HG03378 (cell line): Measurements from ENCODE around the gene GUCA2A.

ENCODE experiments used
- ATAC-seq: cut with Tn5 transposase; IDR thresholded peaks from one replicate; pipeline ENCODE4 v1.9.1; 2021; ENCODE audit warnings: mild to moderate bottlenecking, moderate library complexity; ENCODE audit not compliant: unreplicated experiment

The GUCA2A gene

GRCh38 chr1:42177541-42177981 lies 13.0 kb upstream of the GUCA2A start:
- ATAC-seq, result no peak

- ATAC-seq, result no peak
Observed at GRCh38 chr1:42176902-42177519, 12.5 kb upstream of the GUCA2A start.

DNA sequence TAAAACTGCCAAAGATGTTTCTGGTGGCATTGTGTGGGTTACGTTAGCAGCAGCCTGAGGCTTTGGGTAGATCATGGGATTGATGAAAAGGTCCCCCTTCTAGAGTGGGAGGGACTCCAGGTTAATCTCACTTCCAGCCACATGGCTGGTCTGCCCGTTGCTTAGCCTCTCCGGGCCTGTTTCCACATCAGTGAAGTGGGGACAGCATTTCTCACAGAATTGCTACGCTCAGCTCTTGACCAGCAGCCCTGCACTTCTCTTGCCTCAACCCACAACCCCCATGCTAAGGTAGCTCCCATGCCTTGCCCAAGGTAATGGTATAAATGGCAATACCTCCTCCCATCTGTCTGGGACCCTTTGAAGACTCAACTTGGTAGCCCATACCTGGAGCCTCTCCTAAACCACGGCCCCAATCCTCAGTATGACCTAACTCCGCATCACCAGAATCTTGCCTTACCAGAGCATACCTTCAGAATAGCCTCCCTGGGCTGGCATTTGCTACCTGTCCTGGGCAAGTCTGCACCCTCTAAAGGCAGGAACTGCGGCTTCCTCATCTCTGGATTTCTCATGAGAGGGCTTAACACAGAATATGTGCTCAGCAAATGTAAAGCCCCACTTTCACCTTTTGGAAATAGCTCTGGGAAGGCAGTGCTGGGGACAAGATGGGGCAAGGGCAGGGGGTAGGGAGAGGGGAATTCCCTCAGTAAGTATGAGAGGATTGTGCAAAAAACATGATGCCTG lies 10.9 kb upstream of the GUCA2A start:
- no peak for ATAC-seq

DNA sequence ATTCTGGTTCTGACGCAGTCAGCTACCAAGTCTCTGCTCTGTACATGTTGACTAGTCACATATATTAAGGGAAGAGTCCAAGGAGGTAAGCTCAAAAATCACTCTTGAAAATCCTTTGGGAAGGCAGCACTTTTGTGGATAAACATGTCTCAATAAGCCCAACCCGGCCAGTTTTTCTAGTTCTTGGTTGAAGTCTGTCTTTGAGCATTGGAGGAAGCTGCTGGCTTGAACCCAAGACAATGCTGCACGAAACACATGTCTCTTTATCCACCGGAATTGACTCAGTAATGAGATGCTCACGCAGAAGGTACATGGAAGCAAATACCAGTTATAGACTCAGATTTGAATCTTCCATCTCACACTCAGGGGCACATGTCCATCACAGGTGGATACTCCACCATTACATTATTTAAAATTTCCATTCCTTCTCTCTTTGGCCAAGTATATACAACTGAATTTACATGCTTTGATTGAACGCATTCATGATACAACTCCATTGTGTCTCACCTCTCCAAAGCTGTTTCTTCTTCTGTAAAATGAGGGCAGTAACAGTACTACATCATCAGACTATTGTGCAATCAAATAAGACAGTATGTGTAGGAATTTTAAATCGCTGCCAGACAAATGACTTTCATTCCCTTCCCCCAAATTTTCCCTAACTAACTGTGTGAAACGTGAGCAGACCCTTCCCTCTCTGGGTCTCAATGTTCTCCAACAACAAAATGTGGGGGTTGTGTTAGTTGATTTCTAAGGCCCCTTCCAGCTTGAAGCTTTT lies 9.6 kb upstream of the GUCA2A start:
- no peak for ATAC-seq

DNA sequence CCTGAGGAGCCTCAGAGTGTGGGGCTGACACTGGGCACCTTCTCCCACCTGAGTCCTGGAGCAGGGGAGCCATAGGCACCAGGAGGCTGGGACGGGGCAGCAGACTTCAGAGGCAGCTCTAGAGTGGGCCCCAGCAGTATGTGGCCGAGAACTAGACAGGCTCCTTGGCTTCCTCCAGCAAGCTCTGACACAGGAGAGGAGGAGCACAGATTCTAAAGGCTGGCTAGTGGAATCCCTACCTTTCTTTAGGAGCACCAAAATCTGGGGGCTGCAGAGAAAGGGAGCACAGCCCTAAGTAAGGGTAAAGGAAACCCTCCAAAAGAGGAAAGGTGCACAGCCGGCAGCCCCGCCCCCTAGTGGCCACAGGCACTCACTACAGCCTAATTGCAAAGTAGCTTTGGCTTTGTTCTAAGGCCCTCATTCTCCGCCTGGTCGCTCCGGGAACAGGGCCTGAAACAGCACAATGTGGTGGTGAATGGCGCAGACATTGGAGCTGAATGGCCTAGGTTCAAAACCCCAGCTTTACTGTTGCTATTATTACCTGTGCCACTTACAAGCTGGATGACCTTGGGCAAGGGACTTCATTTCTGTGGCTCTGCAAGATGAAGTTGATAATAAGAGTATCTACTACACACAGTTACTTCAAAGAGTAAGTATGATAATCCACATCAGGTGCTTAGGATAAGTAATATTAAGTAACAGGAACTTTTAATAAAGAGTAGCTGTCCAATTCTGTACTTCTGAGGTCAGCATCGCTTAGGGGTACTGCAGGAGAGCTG lies 8.8 kb upstream of the GUCA2A start:
- no peak for ATAC-seq

DNA sequence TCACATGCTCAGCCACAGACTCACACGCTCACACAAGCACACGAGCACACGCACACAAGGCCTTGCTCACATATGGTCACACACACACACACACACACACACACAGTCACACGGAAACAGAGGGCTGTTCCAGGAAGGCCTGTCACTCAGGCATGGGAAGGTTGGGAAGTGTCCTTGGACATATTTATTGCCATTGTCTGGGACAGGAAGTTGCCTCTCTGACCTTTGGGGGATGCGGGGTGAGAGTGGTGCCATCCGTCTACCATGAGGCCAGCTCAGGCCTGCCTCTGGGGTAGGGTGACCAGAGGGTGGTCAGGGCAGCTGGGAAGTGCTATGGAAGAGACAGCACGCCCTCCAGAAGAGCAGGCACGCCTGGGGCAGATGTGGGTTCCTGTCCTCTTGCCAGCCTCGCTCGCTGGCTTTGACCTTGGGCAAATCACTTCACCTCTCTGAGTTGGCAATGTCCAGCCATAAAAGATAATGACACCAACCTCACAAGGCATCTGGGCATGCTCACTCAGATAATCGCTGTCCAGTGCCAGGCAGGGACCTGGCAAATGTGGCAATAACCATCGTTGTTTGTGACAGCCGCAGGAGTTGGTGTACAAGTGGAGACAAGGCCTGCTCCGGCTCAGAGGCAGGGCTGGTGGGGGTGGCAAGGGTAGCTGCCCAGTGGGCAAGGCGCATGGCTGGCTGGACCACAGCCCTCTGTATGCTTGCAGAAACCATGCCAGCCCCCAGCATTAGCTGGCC lies 8.0 kb upstream of the GUCA2A start:
- ATAC-seq, result no peak

DNA sequence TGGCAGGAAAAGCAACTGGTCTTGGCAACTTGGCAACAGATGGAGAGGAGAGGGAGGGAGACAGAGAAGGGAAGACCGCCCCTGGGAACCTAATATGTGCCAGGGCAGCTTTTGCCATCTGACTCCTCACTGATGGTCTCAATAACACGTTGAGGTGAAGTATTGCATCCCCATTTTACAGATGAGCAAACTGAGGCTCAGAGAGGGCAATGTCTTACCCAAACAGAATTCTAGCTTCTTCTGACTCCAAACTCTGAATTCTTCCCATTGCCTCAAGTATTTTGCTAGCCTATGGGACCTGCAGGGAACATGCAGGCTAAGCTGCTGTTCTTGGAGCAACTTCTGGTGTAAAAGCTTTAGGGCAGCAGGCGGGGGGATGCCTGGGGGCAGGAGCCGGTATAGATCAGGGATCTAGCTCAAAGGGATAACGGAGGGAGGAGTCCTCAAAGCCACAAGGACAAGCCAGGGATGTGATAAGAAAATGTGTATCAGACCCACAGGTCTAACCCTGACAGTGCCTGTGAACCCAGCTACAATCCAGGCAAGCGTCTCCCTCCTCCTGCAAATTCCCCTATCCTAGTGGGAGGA lies 7.2 kb upstream of the GUCA2A start:
- ATAC-seq, result no peak

- ATAC-seq, result no peak
Observed at GRCh38 chr1:42170779-42171621, 6.5 kb upstream of the GUCA2A start.

- ATAC-seq, result no peak
Observed at GRCh38 chr1:42168763-42169162, 4.2 kb upstream of the GUCA2A start.

GRCh38 chr1:42168391-42168670 lies 3.8 kb upstream of the GUCA2A start:
- ATAC-seq, result no peak

DNA sequence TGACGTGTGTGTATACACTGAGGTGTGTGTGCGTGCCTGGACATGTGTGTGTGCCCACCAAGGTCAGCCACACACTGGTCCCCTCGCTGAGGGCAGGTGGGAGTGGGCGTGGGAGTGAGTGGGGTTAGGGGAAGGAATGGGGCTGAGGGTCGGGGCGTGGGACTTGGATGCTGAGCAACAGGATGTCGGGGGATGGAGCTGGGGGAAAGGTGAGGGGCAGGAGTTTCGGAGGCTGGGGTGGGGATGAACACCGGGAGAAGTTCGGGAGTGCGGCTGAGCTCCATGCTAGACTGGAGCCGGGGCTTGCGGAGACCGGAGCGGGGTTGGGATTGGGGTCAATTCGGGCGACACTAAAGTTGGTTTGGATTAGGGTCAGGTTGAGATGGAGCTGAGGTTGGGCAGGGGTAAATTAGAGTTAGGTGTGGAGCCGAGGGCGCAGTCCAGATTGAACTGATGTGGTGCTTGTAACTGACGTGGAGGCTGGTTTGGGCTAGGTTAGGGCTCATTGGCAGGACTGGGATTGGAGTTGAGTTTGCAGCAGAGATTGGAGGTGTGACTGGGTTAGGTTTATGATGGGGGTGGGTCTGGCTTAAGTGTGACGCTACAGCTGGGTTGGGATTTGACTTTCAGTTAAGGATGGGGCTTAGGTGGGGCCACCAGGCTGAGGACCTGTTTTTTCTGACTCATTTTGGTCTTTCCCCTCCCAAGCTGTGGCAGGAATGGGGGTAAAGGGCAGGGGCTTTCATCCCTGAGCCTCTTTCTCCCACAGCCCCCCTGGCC lies 3.3 kb upstream of the GUCA2A start:
- ATAC-seq, result no peak

- no peak for ATAC-seq
Observed at GRCh38 chr1:42165511-42166210, 1.1 kb upstream of the GUCA2A start.

DNA sequence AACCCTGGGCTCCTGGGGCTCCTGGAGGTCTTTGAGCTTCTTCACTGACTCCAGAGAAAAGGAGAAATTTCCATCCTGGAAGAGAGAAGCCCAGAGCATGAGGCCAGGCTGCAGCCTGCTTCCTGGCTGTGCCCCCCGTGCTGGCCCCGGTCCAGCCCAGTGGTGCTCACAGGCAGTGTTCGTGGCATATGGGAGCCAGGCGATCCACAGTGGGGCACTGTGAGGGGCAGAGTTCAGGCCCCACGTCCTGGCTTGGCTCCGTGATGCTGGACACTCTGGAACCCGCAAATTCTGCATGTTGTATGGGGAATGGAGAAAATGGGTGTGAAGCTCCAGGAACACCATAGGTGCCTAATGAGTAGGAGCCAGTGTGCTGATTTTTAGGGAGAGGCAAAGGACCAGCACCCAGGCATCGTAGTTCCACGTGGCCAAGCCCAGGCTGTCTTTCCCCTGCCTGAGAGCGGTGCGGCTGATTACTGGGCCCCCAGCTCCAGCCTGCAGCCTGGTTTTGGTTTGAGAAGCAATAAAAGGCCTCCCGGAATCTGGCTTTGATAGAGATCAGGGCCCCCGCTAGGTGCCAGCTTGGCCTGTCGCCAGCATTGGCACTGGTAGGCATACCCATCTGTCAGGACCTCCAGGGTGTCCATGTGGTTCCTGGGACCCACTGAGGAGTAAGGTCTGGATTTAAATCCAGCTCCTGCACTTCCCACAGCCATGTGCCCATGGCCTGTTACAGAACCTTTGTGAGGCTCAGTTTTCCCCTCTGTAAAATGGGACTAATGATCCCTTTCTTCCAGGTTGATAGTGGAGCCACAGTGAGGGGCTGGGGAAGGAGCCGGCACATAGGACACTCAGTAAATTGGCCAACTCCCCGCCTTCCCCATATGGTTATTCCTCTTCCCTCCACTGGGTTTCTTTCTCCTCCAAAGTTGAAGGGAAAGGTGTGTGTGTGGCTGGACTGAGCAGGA lies 725 bp downstream of the GUCA2A start:
- no peak for ATAC-seq

GRCh38 chr1:42163114-42163513 lies 1.4 kb downstream of the GUCA2A start:
- no peak for ATAC-seq

- ATAC-seq, result no peak
Observed at GRCh38 chr1:42162181-42162580, 2.4 kb downstream of the GUCA2A start.

GRCh38 chr1:42158189-42158588 lies 6.4 kb downstream of the GUCA2A start:
- no peak for ATAC-seq

GRCh38 chr1:42157667-42158066 lies 6.9 kb downstream of the GUCA2A start:
- no peak for ATAC-seq
